Stomach (tissue), 9 donors: Measurements from ENCODE around the gene COX7A2. TPM values are rescaled to one million over a fixed set of nuclear protein-coding genes. Genes with fewer than 3 reads are reported as not detected.
A peak's percentile ranks its signal among the peaks of the same experiment; 100 is the strongest.

ENCODE experiments used
- DNase-seq, 2 donors: peaks; one replicate each; pipeline versions ENCODE4 v3.0.0 to v3.0.0-alpha.2; 2013 to 2019
- H3K27ac ChIP-seq, 5 donors: fragments of 200-600 bp in 4 of 5; sonication (generic) in 4 of 5; one replicate each; pipeline ENCODE4 v1.5.1; 2013 to 2019; ENCODE audit warnings: mild to moderate bottlenecking in 1 of 5, moderate library complexity in 1 of 5
- H3K27me3 ChIP-seq, 3 donors: fragments of 200-600 bp; sonication (generic); one replicate each; pipeline ENCODE4 v1.5.1; 2017 to 2019; ENCODE audit warnings: mixed run types in 1 of 3
- H3K36me3 ChIP-seq, 4 donors: fragments of 200-600 bp; sonication (generic); 1 replicate in 3 of 4; 2 replicates in 1 of 4; pipeline ENCODE4 v1.5.1; 2016 to 2019
- H3K4me1 ChIP-seq, 4 donors: fragments of 200-600 bp; sonication (generic); one replicate each; pipeline ENCODE4 v1.5.1; 2016 to 2019
- H3K4me3 ChIP-seq, 4 donors: fragments of 200-600 bp; sonication (generic) in 3 of 4; one replicate each; pipeline ENCODE4 v1.5.1; 2016 to 2019; ENCODE audit warnings: mild to moderate bottlenecking in 1 of 4
- H3K9me3 ChIP-seq, 4 donors: fragments of 200-600 bp; sonication (generic); one replicate each; pipeline ENCODE4 v1.5.1; 2016 to 2019
- CTCF ChIP-seq, 7 experiments: fragments of 450-650 bp in 4 of 7; fragments of 200-600 bp in 3 of 7; sonication (generic) in 3 of 7; IDR thresholded peaks; one replicate each; pipeline ENCODE4 v1.5.1; 2016 to 2019; ENCODE audit warnings: antibody characterized with exemption in 7 of 7, control low read depth in 2 of 7, mild to moderate bottlenecking in 1 of 7
- EP300 ChIP-seq: sonication (generic); formaldehyde crosslinking; IDR thresholded peaks from one replicate; pipeline ENCODE4 v1.6.1; 2017; ENCODE audit warnings: antibody characterized with exemption
- POLR2A ChIP-seq, 4 donors: fragments of 450-650 bp; IDR thresholded peaks; one replicate each; pipeline ENCODE4 v1.6.1; 2016; ENCODE audit warnings: antibody characterized with exemption in 4 of 4, control low read depth in 2 of 4, mild to moderate bottlenecking in 1 of 4, moderate library complexity in 1 of 4
- POLR2AphosphoS5 ChIP-seq, 3 donors: sonication (generic); formaldehyde crosslinking; IDR thresholded peaks; one replicate each; pipeline ENCODE4 v1.6.1; 2016; ENCODE audit warnings: antibody characterized with exemption in 3 of 3
- WGBS, 5 donors: extraction: QIAGEN DNeasy Blood & Tissue Kit in 3 of 5; methylation state at CpG; one replicate each; pipeline versions ENCODE4 v1.1.5 to v1.1.7; 2013 to 2018; 5-methylcytosine and 5-hydroxymethylcytosine counted together
- intact Hi-C: fragments of 100-400 bp; cut with DNase I; formaldehyde crosslinking; loops from one replicate; pipeline ENCODE4 v1.15.1; 2023; ENCODE audit warnings: low total_unique reads
- polyA plus RNA-seq, 3 donors: library from polyadenylated mRNA; stranded (reverse); fragments of 200-250 nt; gene quantifications; one replicate each; pipeline ENCODE4 v1.2.3, GENCODE V29; 2013
- total RNA-seq, 5 donors: library from RNA; depleted of rRNA; stranded (reverse); fragments of >200 nt; gene quantifications; one replicate each; pipeline versions ENCODE4 v1.1.0 to v1.2.3, GENCODE V29; 2014 to 2016
- donor health status: healthy with polysubstance abuse.
- donor health status: Bipolar disorder and iron deficiency.
- donor health status: healthy.

COX7A2 gene
- total and polyA plus RNA-seq, 8 donors, result 27.8 to 1,513 (median 406) TPM

- H3K27ac ChIP-seq, result no peak overlapping the region
- intact Hi-C loops, result no loop called here
- H3K4me3 ChIP-seq, result peak overlapping the region; percentile 55 to 94 (median 86)
Measured at GRCh38 chr6:75282706-75283105, 39.1 kb upstream of the COX7A2 start.

GRCh38 chr6:75281653-75282052 is 38.1 kb upstream of the COX7A2 start:
- H3K27ac ChIP-seq, result peak overlapping the region in 2 of 5 donors; percentile 25 to 52
- H3K27me3 ChIP-seq, result no peaks in the 10 kb centered on the region
- no peak for DNase-seq
- peaks cover 26 to 82% (median 66%) of the 10 kb centered on the region in 4 donors for H3K4me1 ChIP-seq
- TF ChIP-seq POLR2A (IDR thresholded peaks at IDR 0.05) (no peak), POLR2AphosphoS5 (IDR thresholded peaks at IDR 0.05) (no peak), CTCF (IDR thresholded peaks at IDR 0.05) (no peak), EP300 (no peak)
- intact Hi-C loops, result no loop called here
- H3K9me3 ChIP-seq, result no peaks in the 10 kb centered on the region
- no peaks in the 10 kb centered on the region for H3K36me3 ChIP-seq
- H3K4me3 ChIP-seq, result peak overlapping the region in 2 of 4 donors; percentile 11 to 55

More at GRCh38 chr6:75282706-75283105, 39.1 kb upstream of the COX7A2 start:
- H3K36me3 ChIP-seq, result no peaks in the 10 kb centered on the region
- 36 to 65% (median 52%) methylated on average over 2 of the region's 2 CpGs for WGBS, 5 donors
- no peaks in the 10 kb centered on the region for H3K9me3 ChIP-seq
- no peak for DNase-seq
- no peak for TF ChIP-seq POLR2AphosphoS5 (IDR thresholded peaks at IDR 0.05)
- TF ChIP-seq EP300, result no peak
- no peak for TF ChIP-seq CTCF (IDR thresholded peaks at IDR 0.05)
- TF ChIP-seq POLR2A (IDR thresholded peaks at IDR 0.05), result no peak
- H3K4me1 ChIP-seq, result peaks cover 26 to 79% (median 63%) of the 10 kb centered on the region in 4 donors
- no peaks in the 10 kb centered on the region for H3K27me3 ChIP-seq

DNA sequence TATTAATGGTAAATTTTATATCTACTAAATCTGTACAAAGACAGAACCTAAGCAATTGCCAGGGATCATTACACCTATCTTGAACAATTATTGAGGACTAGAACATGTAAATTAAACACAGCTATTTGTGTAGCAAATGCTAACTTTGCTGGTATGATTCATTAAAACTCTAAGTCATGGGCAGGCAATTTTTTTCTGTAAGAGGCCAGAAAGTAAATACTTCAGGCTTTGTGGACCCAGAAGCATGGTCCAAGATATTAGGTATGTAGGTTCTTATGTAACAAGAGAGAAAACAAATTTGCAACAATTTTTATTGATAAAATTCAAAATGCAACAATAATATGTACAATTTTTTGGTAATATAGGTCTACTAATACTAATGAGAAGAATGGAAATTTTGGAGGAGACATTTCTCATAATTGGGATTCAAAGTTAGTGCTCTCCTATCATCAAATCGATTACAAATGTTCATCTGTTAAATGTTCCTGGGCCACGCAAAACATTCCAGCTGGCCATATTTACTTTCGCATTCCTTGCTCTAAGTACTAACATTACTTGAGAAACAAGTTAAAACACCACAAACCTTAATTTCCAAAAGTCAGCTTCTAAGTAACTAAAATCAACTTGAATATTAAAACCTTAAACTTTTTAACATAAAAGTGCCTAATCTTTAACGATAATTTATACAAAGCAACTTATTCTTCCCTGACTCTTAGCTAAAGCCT is 36.7 kb upstream of the COX7A2 start:
- TF ChIP-seq EP300 (no peak), POLR2A (IDR thresholded peaks at IDR 0.05) (no peak), POLR2AphosphoS5 (IDR thresholded peaks at IDR 0.05) (no peak), CTCF (IDR thresholded peaks at IDR 0.05) (no peak)
- peak overlapping the region in 3 of 5 donors; percentile 20 to 52 (median 31) for H3K27ac ChIP-seq

GRCh38 chr6:75279418-75279817 is 35.8 kb upstream of the COX7A2 start:
- no peaks in the 10 kb centered on the region for H3K27me3 ChIP-seq
- intact Hi-C loops, result no loop called here
- H3K9me3 ChIP-seq, result no peaks in the 10 kb centered on the region
- 60 to 68% (median 64%) methylated on average over 2 of the region's 2 CpGs for WGBS, 5 donors
- peaks cover 20 to 88% (median 64%) of the 10 kb centered on the region in 4 donors for H3K4me1 ChIP-seq
- no peak overlapping the region for H3K27ac ChIP-seq
- TF ChIP-seq POLR2AphosphoS5 (IDR thresholded peaks at IDR 0.05) (no peak), POLR2A (IDR thresholded peaks at IDR 0.05) (no peak), EP300 (no peak)
- DNase-seq, result no peak
- H3K4me3 ChIP-seq, result no peak overlapping the region
- H3K36me3 ChIP-seq, result no peaks in the 10 kb centered on the region

More for the DNA sequence above, 36.7 kb upstream of the COX7A2 start:
- Histone ChIP-seq H3K27me3 (no peaks in the 10 kb centered on the region), H3K4me3 (peak overlapping the region in 2 of 4 donors; percentile 11 to 55), H3K9me3 (no peaks in the 10 kb centered on the region), H3K4me1 (peaks cover 20 to 84% (median 59%) of the 10 kb centered on the region in 4 donors), H3K36me3 (no peaks in the 10 kb centered on the region)
- WGBS, 5 donors, result 25 to 43% (median 30%) methylated on average over 4 of the region's 4 CpGs
- no peak for DNase-seq
- intact Hi-C loops, result no loop called here
